Measurements from ENCODE around the gene ULBP1. TPM values are rescaled to one million over a fixed set of nuclear protein-coding genes. Genes with fewer than 3 reads are reported as not detected.

Gene ULBP1
- total RNA-seq, 1 experiment from 2014 or later = 1.6 TPM

GRCh38 chr6:149979293-149979692 lies 15.6 kb downstream of the ULBP1 start:
- Histone ChIP-seq H2AFZ (ENCODE audit: low read length) (no peak overlapping the region), H3K4ac (ENCODE audit: low read depth, low read length) (no peak overlapping the region), H3K23me2 (ENCODE audit: insufficient read length, low read depth, low read length, poor library complexity, severe bottlenecking) (peaks cover 3% of the 10 kb centered on the region), H3K4me2 (ENCODE audit: insufficient read depth, insufficient read length, low read length) (no peak overlapping the region), H3K56ac (ENCODE audit: insufficient read length, low read depth, low read length) (no peak overlapping the region), H3K9me3 (ENCODE audit: control insufficient read depth, low read depth, low read length) (no peaks in the 10 kb centered on the region), H3K4me1 (ENCODE audit: insufficient read depth, low read length) (no peaks in the 10 kb centered on the region), H2BK15ac (ENCODE audit: low read depth, low read length) (no peak overlapping the region), H4K91ac (ENCODE audit: insufficient read length, low read depth, low read length) (no peak overlapping the region), H4K5ac (ENCODE audit: insufficient read length, low read depth, low read length) (no peak overlapping the region), H3K14ac (ENCODE audit: insufficient read depth, low read length) (no peak overlapping the region), H2BK20ac (ENCODE audit: low read depth, low read length, poor library complexity, severe bottlenecking) (no peak overlapping the region), H3K9ac (ENCODE audit: extremely low read depth, insufficient read length, low read length) (no peak overlapping the region), H2AK5ac (ENCODE audit: insufficient read length, low read length) (no peak overlapping the region), H4K8ac (replicated peaks; ENCODE audit: insufficient read length, low read depth, low read length) (no peak overlapping the region), H3K79me2 (ENCODE audit: insufficient read depth, low read length) (no peaks in the 10 kb centered on the region), H3K27me3 (ENCODE audit: insufficient read depth, low read length) (peaks cover 57% of the 10 kb centered on the region), H2BK5ac (ENCODE audit: insufficient read length, low read length) (no peak overlapping the region), H2BK120ac (ENCODE audit: low read depth, low read length, poor library complexity, severe bottlenecking) (no peak overlapping the region), H3K23ac (ENCODE audit: insufficient read length, low read depth, low read length) (no peak overlapping the region), H3K27ac (ENCODE audit: insufficient read length, low read depth, low read length) (no peak overlapping the region), H2BK12ac (ENCODE audit: insufficient read length, low read depth, low read length) (no peak overlapping the region), H3K79me1 (ENCODE audit: insufficient read depth, low read depth, low read length, poor library complexity, severe bottlenecking) (no peaks in the 10 kb centered on the region), H3K18ac (ENCODE audit: insufficient read length, low read depth, low read length) (no peak overlapping the region), H3T11ph (ENCODE audit: low read length) (no peak overlapping the region), H4K20me1 (ENCODE audit: control insufficient read depth, insufficient read depth, insufficient read length) (no peaks in the 10 kb centered on the region)
- no peak for DNase-seq
- H3K27ac Mint-ChIP-seq = no peak overlapping the region
- H3K9me3 Mint-ChIP-seq = peaks cover 0 to under 1% of the 10 kb centered on the region in 2 experiments; a peak in 2 of 5 replicates
- H3K4me1 Mint-ChIP-seq = peaks cover 5 to 15% of the 10 kb centered on the region in 2 experiments; a peak in 3 of 4 replicates
- TF ChIP-seq CTCF (conservative IDR thresholded peaks at IDR 0.05) = no peak
- H3K4me3 Mint-ChIP-seq = no peak overlapping the region
- H3K27me3 Mint-ChIP-seq (ENCODE audit: low read depth) = peaks cover 98% of the 10 kb centered on the region
- H3K36me3 Mint-ChIP-seq (ENCODE audit: insufficient read depth in 1 of 3, low read depth in 3 of 3) = no peaks in the 10 kb centered on the region
- WGBS (ENCODE audit: extremely low coverage, insufficient read length, low lambda C conversion rate) = no CpG with 5 or more reads among the region's 6 CpGs

All from H9 (cell line).